ENCODE data around the gene C11orf97. TPM values are rescaled to one million over a fixed set of nuclear protein-coding genes. Genes with fewer than 3 reads are reported as not detected.
"Not testable (repeated sequence)": the region's sequence is repeated elsewhere in the genome, so short reads cannot be mapped to it uniquely, and the experiment has no call there.

Gene C11orf97
- total RNA-seq, 1 experiment from 2014 or later: not detected

DNA sequence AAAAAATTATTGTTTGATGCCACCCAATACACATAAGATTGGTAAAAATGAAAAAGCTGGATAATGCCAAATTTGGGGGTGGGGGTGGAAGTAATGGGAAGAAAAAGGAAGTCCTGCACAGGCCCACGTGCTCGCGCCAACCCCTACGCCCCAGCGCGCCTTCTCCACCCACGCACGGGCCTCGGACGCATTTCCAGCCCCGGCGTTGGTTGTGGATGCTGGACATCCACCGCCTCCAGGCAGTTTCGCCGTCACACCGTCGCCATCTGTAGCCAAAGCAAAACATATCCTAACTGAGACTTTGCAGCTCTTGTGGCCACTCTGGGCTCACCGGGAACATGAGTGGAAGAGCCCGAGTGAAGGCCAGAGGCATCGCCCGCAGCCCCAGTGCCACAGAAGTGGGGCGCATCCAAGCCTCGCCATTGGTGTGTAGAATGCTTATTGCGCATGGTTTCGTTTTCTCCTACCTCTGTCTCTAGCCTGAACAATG, 55.0 kb downstream of the C11orf97 start, which contains the start of gene PIWIL4:
PIWIL4 (plus strand) TSS at position 188 of the 490 bp plus-strand sequence; CDS start at position 339, 151 bp downstream.
- no peak within 1 kb of the TSS for H3K4me3 ChIP-seq
- DNase-seq: no peak
- no peaks in the 10 kb centered on the region for H3K36me3 ChIP-seq
- H3K9me3 ChIP-seq: no peaks in the 10 kb centered on the region
- no peaks in the 10 kb centered on the region for H3K27me3 ChIP-seq

DNA sequence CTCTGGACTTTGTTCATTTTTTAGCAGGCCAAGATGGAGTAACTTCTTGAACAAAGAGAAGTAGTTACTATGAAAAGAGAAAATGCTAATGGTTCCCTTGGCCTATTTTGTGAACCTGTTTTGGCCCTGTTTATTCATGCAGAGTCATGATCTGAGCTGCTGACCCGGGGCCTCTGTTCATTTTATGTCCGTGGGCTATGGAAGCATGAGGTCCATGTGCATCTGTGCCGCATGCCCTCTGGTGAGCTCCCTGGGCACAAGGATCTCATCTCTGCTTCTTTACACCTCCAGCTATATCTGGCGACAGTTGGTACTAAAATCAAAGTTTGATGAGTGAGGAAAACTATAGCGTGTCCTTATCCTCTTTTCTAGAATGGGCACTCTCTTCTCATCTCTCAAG, 55.9 kb downstream of the C11orf97 start:
- H3K27me3 ChIP-seq: no peaks in the 10 kb centered on the region
- no peak overlapping the region for H3K4me3 ChIP-seq
- H3K36me3 ChIP-seq: no peaks in the 10 kb centered on the region
- no peaks in the 10 kb centered on the region for H3K9me3 ChIP-seq
- no peak for DNase-seq

DNA sequence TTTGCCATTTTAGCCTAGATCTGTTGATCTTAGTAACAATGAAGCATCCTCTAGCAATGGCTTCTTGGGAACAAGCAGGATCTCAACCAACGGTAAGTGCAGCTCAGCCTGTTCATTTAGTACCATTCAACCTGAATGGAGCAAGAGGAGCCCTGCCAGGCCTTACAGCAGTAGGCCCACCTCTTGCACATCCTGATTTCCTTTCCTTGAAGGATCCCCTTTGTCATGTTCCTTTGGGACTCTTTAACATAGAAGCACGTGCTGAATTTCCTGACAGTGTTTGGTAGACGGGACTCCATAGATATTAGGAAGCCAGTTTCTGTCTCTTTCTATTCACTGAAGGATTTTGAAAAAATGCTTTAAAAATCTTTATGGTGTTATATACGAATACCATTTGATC, 56.5 kb downstream of the C11orf97 start:
- H3K27me3 ChIP-seq: no peaks in the 10 kb centered on the region
- H3K4me3 ChIP-seq: no peak overlapping the region
- H3K9me3 ChIP-seq: no peaks in the 10 kb centered on the region
- no peak for DNase-seq
- H3K36me3 ChIP-seq: no peaks in the 10 kb centered on the region

DNA sequence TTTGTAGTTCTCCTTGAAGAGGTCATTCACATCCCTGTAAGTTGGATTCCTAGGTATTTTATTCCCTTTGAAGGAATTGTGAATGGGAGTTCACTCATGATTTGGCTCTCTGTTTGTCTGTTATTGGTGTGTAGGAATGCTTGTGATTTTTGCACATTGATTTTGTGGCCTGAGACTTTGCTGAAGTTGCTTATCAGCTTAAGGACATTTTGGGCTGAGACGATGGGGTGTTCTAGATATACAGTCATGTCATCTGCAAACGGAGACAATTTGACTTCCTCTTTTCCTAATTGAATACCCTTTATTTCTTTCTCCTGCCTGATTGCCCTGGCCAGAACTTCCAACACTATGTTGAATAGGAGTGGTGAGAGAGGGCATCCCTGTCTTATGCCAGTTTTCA, 60.7 kb downstream of the C11orf97 start:
- H3K36me3 ChIP-seq, H3K9me3 ChIP-seq, DNase-seq, H3K27me3 ChIP-seq, H3K4me3 ChIP-seq: not testable (repeated sequence)

DNA sequence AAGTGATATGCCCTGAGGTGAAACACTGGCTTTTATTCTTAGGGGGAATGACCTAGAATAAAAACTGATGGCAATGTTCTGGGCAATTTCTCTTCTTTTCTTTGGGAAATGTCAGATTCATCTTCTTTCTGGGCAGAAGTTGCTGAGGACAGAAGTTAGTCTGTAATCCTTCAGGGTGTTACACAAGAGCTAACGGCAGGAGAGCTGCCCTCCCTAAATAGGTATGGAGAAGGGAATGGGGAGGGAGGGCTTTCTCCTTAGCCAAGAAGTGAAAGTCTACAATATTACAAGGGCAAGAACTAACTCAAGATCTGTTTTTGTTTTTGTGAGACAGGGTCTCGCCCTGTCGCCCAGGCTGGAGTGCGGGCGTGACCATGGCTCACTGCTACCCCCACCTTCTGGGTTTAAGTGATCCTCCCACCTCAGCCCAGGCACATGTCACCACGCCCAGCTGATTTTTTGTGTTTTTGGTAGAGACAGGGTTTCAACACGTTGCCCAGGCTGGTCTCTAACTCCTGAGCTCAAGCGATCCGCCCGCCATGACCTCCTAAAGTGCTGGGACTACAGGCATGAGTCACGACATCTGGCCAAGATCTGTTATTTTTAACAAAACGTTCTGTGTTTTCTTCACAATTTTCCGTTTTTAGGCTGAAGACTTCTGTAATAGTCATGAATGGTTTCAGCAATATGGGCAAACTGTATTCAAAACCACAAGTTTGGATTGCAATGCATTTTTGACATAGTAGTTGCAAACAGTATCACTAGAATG, 62.1 kb downstream of the C11orf97 start:
- H3K27me3 ChIP-seq: no peaks in the 10 kb centered on the region
- H3K9me3 ChIP-seq: no peaks in the 10 kb centered on the region
- H3K4me3 ChIP-seq: peak overlapping the region; percentile 32
- peak; percentile 44 for DNase-seq
- H3K36me3 ChIP-seq: no peaks in the 10 kb centered on the region

DNA sequence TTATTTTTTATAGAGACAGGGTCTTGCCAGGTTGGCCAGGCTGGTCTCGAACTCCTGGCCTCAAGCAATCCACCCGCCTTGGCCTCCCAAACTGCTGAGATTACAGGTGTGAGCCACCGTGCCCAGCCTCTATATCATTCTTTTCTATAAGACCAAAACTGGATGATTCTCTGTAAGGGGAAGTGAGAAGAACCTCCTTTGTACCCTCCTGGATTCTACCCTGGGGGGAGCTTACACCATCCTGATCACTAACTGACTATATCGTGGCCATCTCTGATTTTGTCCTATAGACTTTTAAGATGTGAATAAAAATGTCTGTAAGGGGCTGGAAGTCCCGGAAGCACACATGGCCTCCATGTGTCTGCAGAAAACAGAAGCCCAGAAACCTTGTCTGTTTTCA, 64.0 kb downstream of the C11orf97 start:
- Histone ChIP-seq H3K4me3 (no peak overlapping the region), H3K9me3 (no peaks in the 10 kb centered on the region), H3K27me3 (no peaks in the 10 kb centered on the region), H3K36me3 (no peaks in the 10 kb centered on the region)
- DNase-seq: no peak

DNA sequence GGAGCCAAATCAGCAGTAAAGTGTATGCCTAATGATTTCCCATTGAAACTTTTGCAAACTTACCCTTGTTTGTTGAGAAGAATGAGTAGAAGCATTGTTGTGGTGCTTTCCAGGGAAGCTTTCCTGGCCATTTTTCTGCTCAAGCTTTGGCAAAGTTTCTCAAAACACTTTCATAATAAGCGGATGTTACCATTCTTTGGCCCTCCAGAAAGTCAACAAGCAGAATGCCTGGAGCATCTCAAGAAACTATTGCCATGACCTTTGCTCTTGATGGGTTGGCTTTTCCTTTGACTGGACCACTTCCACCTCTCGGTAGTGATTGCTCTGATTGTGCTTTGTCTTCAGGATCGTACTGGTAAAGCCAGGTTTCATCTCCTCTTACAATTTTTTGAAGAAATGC, 65.6 kb downstream of the C11orf97 start:
- Histone ChIP-seq H3K27me3 (no peaks in the 10 kb centered on the region), H3K4me3 (no peak overlapping the region), H3K9me3 (no peaks in the 10 kb centered on the region), H3K36me3 (no peaks in the 10 kb centered on the region)
- no peak for DNase-seq

Other genes starting within 250 kb of the C11orf97 start
- not detected in 2 replicates for gene IZUMO1R, start 207.9 kb upstream of the C11orf97 start, total RNA-seq (2014; rRNA removed; shearing (Covaris generic); ENCODE audit: low replicate concordance)
- gene GPR83, start 111.0 kb upstream of the C11orf97 start, total RNA-seq (2014; rRNA removed; shearing (Covaris generic); ENCODE audit: low replicate concordance): not detected in 2 replicates
- gene MRE11, start 18.6 kb upstream of the C11orf97 start, total RNA-seq (2014; rRNA removed; shearing (Covaris generic); ENCODE audit: low replicate concordance): 8.8 and 27.8 TPM in 2 replicates
- 11.3 and 24.2 TPM in 2 replicates for gene ANKRD49, start 18.5 kb upstream of the C11orf97 start, total RNA-seq (2014; rRNA removed; shearing (Covaris generic); ENCODE audit: low replicate concordance)
- gene FUT4, start 31.5 kb downstream of the C11orf97 start, total RNA-seq (2014; rRNA removed; shearing (Covaris generic); ENCODE audit: low replicate concordance): 4.6 and 9.4 TPM in 2 replicates
- 0.20 TPM in 1 of 2 replicates, not detected in the other for gene PIWIL4, start 54.9 kb downstream of the C11orf97 start, total RNA-seq (2014; rRNA removed; shearing (Covaris generic); ENCODE audit: low replicate concordance)